Type B pancreatic cell (in vitro differentiated cells): ENCODE measurements around the gene LMOD1. TPM values are rescaled to one million over a fixed set of nuclear protein-coding genes. Genes with fewer than 3 reads are reported as not detected.

ENCODE experiments used
- DNase-seq: peaks from one replicate; pipeline ENCODE4 v3.0.0; 2021; ENCODE audit warnings: mixed read lengths; ENCODE audit not compliant: unreplicated experiment; ENCODE audit errors: extremely low spot score
- H3K27ac Mint-ChIP-seq: 2 replicates; pipeline ENCODE4 v1.8.0; 2021; ENCODE audit warnings: mild to moderate bottlenecking, mixed read lengths
- H3K27me3 Mint-ChIP-seq: 2 replicates; pipeline ENCODE4 v1.8.0; 2021; ENCODE audit warnings: mixed read lengths
- H3K36me3 Mint-ChIP-seq: 2 replicates; pipeline ENCODE4 v1.8.0; 2021; ENCODE audit warnings: mixed read lengths
- H3K4me1 Mint-ChIP-seq: one replicate; pipeline ENCODE4 v1.8.0; 2021; ENCODE audit warnings: mixed read lengths; ENCODE audit not compliant: unreplicated experiment
- H3K4me3 Mint-ChIP-seq: 2 replicates; pipeline ENCODE4 v1.8.0; 2021; ENCODE audit warnings: mild to moderate bottlenecking, mixed read lengths
- H3K9me3 Mint-ChIP-seq: 2 replicates; pipeline ENCODE4 v1.8.0; 2021; ENCODE audit warnings: mixed read lengths
- total RNA-seq: library from RNA; stranded (reverse); gene quantifications from 2 replicates; pipeline ENCODE4 v1.2.1, GENCODE V29; 2021; ENCODE audit warnings: low replicate concordance
- TF ChIP-seq, protein P1 (sequence below): fragments of 200-600 bp; sonication (generic); conservative IDR thresholded peaks from 2 replicates; pipeline ENCODE4 v1.5.0; 2021; ENCODE audit warnings: antibody characterized with exemption, mild to moderate bottlenecking

LMOD1 gene
- total RNA-seq, 1 donor from 2014 or later, result 3.7 TPM

DNA sequence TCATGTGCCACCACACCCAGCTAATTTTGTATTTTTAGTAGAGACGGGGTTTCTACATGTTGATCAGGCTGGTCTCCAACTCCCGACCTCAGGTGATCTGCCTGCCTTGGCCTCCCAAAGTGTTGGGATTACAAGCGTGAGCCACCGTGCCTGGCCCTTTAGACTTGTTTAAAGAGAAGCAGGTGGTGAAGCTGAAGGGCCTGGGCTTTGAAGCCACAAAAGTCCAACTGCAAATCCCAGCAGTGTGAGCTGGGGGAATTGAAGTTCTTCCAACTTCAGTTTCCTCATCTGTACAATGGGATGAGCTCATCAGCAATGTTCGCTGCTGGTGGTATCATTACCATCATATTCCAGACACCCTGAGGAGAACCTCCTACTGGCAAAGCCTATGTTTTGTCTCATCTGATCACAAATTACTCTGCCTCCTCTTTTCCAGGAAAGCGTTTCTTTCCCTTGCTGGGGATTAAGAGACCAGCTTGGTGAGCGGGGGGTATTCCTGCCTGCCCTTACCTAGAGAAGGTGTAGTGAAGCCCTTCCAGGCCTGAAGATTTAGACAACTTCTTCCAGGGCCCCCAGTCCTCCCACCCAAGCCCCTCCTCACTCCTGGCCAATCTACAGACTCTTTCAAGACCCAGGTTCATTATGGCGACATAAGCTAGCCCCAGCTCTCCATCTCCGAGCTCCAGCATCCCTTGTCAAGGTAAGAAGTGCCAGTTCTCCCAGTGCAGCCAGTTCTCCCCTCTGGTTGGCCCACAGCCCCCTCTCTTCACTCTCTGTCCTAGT, 60.1 kb downstream of the LMOD1 start:
- Mint-ChIP-seq H3K27me3 (peaks cover 34% of the 10 kb centered on the region), H3K36me3 (no peaks in the 10 kb centered on the region), H3K9me3 (no peaks in the 10 kb centered on the region), H3K27ac (peak overlapping the region; percentile 18), H3K4me3 (no peak overlapping the region), H3K4me1 (peaks cover 5% of the 10 kb centered on the region)
- TF ChIP-seq, protein P1, sequence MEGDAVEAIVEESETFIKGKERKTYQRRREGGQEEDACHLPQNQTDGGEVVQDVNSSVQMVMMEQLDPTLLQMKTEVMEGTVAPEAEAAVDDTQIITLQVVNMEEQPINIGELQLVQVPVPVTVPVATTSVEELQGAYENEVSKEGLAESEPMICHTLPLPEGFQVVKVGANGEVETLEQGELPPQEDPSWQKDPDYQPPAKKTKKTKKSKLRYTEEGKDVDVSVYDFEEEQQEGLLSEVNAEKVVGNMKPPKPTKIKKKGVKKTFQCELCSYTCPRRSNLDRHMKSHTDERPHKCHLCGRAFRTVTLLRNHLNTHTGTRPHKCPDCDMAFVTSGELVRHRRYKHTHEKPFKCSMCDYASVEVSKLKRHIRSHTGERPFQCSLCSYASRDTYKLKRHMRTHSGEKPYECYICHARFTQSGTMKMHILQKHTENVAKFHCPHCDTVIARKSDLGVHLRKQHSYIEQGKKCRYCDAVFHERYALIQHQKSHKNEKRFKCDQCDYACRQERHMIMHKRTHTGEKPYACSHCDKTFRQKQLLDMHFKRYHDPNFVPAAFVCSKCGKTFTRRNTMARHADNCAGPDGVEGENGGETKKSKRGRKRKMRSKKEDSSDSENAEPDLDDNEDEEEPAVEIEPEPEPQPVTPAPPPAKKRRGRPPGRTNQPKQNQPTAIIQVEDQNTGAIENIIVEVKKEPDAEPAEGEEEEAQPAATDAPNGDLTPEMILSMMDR, result no peak
- DNase-seq, result no peak

DNA sequence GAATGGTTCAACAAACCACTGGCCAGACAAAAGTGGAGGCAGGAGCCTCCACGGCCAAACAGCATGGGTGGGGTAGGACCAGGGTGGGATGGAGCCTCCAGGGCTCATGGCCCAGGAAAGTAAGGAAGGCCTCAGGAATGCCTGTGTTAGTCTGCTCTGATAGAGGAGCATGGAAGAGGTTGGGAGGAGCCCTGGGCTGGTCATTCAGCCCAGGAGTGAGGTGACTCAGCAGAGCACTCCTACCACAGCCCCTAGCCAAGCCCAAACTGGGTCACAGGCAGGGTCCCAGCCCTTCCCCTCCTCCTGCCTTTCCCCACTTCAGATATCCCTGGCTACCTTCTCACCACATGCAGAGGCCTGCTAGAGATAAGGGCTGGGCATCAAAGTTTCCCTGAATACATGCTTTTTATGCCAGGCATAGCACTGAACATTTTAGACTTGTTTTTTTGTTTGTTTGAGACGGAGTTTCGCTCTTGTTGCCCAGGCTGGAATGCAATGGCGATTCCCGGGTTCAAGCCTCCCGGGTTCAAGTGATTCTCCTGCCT, 60.7 kb downstream of the LMOD1 start:
- peak overlapping the region; percentile 51 for H3K27ac Mint-ChIP-seq
- no peaks in the 10 kb centered on the region for H3K9me3 Mint-ChIP-seq
- H3K27me3 Mint-ChIP-seq, result peaks cover 31% of the 10 kb centered on the region
- H3K36me3 Mint-ChIP-seq, result no peaks in the 10 kb centered on the region
- peaks cover 6% of the 10 kb centered on the region for H3K4me1 Mint-ChIP-seq
- TF ChIP-seq, protein P1, result no peak
- H3K4me3 Mint-ChIP-seq, result no peak overlapping the region
- DNase-seq, result no peak

DNA sequence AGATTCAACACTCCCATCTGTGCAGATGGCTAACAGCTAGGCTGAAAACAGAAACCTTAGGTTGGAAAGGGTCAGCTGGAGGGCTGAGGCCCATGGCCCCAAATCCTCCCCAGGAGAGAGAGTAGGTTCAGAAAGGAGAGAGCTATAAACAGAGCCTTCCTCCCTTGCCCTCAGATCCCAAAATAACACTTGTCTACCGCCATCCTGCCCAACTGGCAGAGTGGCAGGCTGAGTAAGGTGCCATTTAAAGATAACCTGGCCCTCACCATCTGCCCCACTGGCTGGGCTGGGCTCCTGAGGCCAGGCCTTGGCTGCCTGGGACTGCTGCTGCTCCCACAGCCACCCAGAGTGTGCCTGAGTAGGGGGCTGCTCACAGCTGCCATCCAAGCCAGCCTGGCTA, 61.9 kb downstream of the LMOD1 start:
- peaks cover 23% of the 10 kb centered on the region for H3K27me3 Mint-ChIP-seq
- no peak overlapping the region for H3K27ac Mint-ChIP-seq
- TF ChIP-seq, protein P1, result no peak
- DNase-seq, result no peak
- peaks cover 6% of the 10 kb centered on the region for H3K4me1 Mint-ChIP-seq
- no peak overlapping the region for H3K4me3 Mint-ChIP-seq
- H3K36me3 Mint-ChIP-seq, result no peaks in the 10 kb centered on the region
- no peaks in the 10 kb centered on the region for H3K9me3 Mint-ChIP-seq

DNA sequence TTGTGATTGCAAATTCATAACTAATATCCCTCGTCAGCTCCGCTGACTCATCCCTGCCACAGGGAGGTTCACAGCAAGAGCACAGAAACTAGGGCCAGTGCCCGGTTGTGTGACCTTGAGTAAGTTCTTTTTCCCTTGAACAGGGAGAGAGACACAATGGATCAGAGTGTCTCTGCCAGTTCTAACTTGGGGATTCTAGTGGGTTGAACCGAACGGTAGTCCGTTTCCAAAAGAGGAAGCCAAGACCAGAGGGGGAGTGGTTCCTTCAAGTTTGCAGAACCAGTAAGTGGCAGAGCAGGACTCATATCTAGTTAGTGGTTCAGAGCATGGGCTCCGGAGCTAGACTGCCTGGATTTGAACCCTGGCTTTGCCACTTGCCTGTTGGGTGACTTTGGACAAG, 62.6 kb downstream of the LMOD1 start:
- Mint-ChIP-seq H3K27ac (no peak overlapping the region), H3K27me3 (peaks cover 22% of the 10 kb centered on the region)

DNA sequence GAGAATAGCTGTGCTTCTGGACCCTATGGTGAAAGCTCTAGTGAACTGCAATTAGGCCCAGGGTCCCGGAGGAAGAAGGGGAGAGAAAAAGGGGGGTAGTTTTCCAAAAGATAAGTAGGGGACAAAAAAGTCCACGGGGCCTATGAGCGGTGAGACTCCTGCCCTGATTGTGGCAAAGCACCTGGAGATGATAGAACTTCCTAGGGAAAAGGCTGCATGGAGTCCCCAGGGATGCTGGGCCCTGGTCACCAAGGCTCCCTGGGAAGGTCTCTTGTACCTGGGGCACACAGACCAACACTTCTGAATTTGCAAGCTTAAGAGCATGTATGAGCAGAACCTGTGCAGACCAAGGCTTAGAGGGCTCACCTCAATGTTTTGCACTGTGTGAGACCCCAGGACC, 63.1 kb downstream of the LMOD1 start:
- DNase-seq, result no peak
- TF ChIP-seq, protein P1, result no peak
- no peaks in the 10 kb centered on the region for H3K36me3 Mint-ChIP-seq
- H3K27me3 Mint-ChIP-seq, result peaks cover 20% of the 10 kb centered on the region
- no peaks in the 10 kb centered on the region for H3K9me3 Mint-ChIP-seq
- peaks cover 6% of the 10 kb centered on the region for H3K4me1 Mint-ChIP-seq
- peak overlapping the region; percentile 22 for H3K27ac Mint-ChIP-seq
- no peak overlapping the region for H3K4me3 Mint-ChIP-seq

More for the DNA sequence above, 62.6 kb downstream of the LMOD1 start:
- no peak overlapping the region for H3K4me3 Mint-ChIP-seq
- H3K4me1 Mint-ChIP-seq, result peaks cover 6% of the 10 kb centered on the region
- TF ChIP-seq, protein P1, result no peak
- DNase-seq, result no peak
- H3K36me3 Mint-ChIP-seq, result no peaks in the 10 kb centered on the region
- no peaks in the 10 kb centered on the region for H3K9me3 Mint-ChIP-seq
